Measurements from ENCODE around the gene CAMTA1.

CAMTA1 gene

DNA sequence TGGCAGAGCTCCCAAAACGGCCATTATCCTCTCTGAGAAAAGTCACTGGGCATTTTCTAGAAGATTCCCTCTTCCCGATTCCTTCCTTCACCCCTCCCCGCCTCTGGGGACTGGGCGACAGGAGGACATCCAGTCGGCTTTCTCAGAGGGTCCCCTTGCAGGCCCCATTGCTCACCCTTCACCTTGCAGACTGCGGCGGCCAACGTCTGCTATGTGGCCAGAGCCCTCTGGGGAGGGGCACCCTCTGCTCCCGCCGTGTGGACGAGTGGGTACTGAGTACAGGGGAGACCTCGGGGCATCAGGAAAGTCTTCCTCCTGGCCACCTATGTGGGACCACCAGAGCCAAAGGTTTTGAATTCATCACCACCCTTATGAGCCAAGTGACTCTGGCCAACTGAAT is 692.3 kb downstream of the CAMTA1 start:
- DNase-seq (ENCODE audit: low read depth) = no peak

- DNase-seq (ENCODE audit: low read depth) = no peak
Observed at GRCh38 chr1:7478142-7478790, 693.0 kb downstream of the CAMTA1 start.

DNA sequence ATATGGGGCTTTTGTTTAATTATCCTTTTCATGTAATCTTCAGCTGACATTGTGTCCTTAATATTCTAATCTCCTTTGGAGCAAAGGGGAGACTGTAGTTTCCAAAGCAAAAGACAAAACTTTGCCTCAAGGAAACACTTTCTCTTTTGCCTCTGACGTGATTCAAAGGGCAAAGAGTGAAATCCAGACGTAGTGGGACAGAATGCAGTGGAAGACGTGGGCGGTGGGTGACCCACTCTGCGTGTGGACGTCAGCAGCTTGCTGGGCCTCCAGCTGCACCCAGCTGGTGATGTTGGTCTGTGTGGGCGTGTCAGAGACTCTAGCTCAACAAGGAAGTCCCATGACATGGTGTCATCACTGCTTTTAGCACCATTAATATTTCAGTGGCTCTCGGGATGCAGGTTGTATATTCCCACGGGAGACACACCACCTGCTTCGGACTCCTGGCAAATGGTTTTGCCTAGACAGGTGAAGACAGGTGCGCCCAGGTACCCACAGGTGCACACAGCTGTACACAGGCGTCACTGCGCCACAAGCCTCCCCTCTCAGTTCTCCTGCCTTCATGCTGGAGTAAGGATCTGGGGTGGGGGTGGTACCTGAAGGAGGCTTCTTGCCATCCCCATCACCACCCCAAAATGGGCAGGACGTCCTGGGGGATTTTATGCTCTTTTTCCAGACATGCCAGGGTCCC is 693.7 kb downstream of the CAMTA1 start:
- DNase-seq (ENCODE audit: low read depth) = no peak

- DNase-seq (ENCODE audit: low read depth) = no peak
Observed at GRCh38 chr1:7479571-7479970, 694.3 kb downstream of the CAMTA1 start.

DNA sequence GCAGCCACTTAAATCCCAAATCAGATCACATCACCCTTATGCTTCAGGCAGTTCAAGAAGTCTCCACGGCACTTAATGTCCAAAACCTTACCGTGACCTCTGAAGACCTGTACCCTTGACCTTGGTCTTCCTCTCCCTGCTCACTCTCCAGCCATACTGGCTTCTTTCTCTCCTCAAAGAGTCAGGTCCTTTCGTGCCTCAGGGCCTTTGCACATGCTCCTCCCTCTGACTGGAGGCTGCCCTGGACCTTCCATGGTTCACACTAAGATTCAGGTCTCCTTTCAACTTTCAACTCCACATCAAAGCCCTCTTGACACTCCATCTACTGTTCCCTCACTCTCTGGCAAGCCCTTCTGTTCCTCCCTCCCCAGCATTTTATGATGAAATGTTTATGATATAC is 695.9 kb downstream of the CAMTA1 start:
- DNase-seq (ENCODE audit: low read depth) = no peak

DNA sequence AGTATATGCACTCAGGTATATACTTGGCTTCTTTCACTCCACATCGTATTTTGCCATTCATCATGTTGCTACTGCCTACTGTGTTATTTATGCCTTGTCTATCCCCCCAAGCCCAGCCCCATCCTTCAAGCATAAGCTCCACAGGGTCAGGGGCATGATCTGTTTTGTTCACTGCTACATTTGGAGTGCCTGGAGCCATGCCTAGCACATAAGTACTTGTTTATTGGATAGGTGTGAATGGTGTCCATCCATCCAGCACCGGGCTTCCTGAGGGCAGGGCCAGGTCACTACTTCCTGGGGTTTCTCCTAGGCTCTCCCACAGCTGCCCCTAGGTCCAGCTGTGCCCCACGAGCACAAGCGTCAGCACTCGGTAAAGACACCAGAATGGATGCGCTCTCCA is 696.8 kb downstream of the CAMTA1 start:
- DNase-seq (ENCODE audit: low read depth) = no peak

- DNase-seq (ENCODE audit: low read depth) = no peak
Observed at GRCh38 chr1:7482772-7483495, 697.7 kb downstream of the CAMTA1 start.

- no peak for DNase-seq (ENCODE audit: low read depth)
Observed at GRCh38 chr1:7483634-7484383, 698.6 kb downstream of the CAMTA1 start.

- no peak for DNase-seq (ENCODE audit: low read depth)
Observed at GRCh38 chr1:7485086-7485780, 700.0 kb downstream of the CAMTA1 start.

- DNase-seq (ENCODE audit: low read depth) = no peak
Observed at GRCh38 chr1:7485826-7486225, 700.6 kb downstream of the CAMTA1 start.

GRCh38 chr1:7487766-7488474 is 702.7 kb downstream of the CAMTA1 start:
- no peak for DNase-seq (ENCODE audit: low read depth)

DNA sequence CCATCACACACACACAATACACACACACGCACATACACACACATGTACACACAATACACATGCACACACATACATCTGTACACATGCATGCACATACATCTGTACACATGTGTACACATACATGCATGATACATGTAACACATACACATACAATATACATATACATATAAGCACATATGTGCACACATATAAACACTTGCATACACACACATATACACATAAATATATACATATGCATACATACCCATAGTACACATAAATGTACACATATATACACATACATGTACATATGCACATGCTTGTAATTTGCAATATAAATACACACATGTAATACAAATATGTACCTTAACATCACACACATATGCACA is 703.2 kb downstream of the CAMTA1 start:
- no peak for DNase-seq (ENCODE audit: low read depth)

GRCh38 chr1:7489586-7489985 is 704.3 kb downstream of the CAMTA1 start:
- no peak for DNase-seq (ENCODE audit: low read depth)

- no peak for DNase-seq (ENCODE audit: low read depth)
Observed at GRCh38 chr1:7490576-7490975, 705.3 kb downstream of the CAMTA1 start.

DNA sequence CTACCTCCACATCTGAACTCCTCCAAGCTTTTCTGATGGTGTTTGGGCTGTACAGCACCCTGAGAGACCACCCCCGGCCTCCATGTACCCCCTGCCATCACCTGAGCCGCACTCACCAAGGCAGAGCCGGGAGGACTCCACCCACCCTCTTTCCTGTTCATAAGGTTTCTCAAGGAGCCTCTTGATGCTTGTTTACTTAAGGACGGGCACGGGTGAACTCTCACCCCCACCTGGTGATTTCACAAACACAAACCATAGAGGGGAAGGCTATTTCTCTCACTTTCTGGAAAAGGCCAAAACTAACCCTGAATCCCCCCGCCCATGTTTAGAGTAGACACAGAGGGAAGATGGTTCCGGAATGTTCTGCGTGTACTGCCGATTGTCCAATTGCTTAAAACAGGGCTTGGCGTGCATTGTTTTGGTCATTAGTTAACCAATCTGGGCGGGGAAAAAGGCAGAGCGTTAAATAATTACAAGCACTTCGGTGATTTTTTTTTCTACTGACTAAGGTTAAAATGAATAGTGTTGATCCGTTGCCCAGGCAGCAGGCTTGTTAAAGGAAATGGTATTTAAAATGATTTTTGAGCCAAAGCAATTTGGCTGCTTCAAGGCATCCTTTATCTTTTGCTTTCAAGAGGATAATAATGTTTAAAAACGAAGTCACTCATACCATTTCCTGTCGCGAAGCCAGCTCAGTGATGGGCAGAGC is 706.0 kb downstream of the CAMTA1 start:
- no peak for DNase-seq (ENCODE audit: low read depth)

- no peak for DNase-seq (ENCODE audit: low read depth)
Observed at GRCh38 chr1:7491818-7492173, 706.5 kb downstream of the CAMTA1 start.

GRCh38 chr1:7493711-7494454 is 708.6 kb downstream of the CAMTA1 start:
- DNase-seq (ENCODE audit: low read depth) = no peak

GRCh38 chr1:7495962-7496361 is 710.7 kb downstream of the CAMTA1 start:
- no peak for DNase-seq (ENCODE audit: low read depth)

GRCh38 chr1:7497107-7497637 is 711.9 kb downstream of the CAMTA1 start:
- no peak for DNase-seq (ENCODE audit: low read depth)
